NT2/D1 (cell line): ENCODE data around the gene RTRAF.

Experiments
- DNase-seq: peaks from one replicate; pipeline ENCODE4 v3.0.0-alpha.2; 2011; ENCODE audit warnings: low read depth, low spot score
- H3K27me3 ChIP-seq: 2 replicates; pipeline ENCODE4 v1.6.0; 2011; ENCODE audit warnings: mild to moderate bottlenecking; ENCODE audit not compliant: insufficient read length, insufficient read depth
- H3K36me3 ChIP-seq: 2 replicates; pipeline ENCODE4 v1.6.1; 2011; ENCODE audit warnings: mild to moderate bottlenecking, low read length, mixed read lengths; ENCODE audit not compliant: insufficient read depth, insufficient read length
- H3K4me1 ChIP-seq: 2 replicates; pipeline ENCODE4 v1.5.1; 2011; ENCODE audit not compliant: insufficient read depth, insufficient read length
- H3K4me3 ChIP-seq: 2 replicates; pipeline ENCODE4 v1.5.1; 2011; ENCODE audit warnings: low read depth; ENCODE audit not compliant: insufficient read length
- H3K9ac ChIP-seq: 2 replicates; pipeline ENCODE4 v1.6.0; 2011; ENCODE audit warnings: low read depth; ENCODE audit not compliant: insufficient read length
- H3K9me3 ChIP-seq: 2 replicates; pipeline ENCODE4 v1.5.1; 2011; ENCODE audit warnings: mild to moderate bottlenecking, low read length; ENCODE audit not compliant: insufficient read depth
- SUZ12 ChIP-seq: IDR thresholded peaks from 2 replicates; pipeline ENCODE4 v1.6.1; 2011; ENCODE audit not compliant: insufficient read length, insufficient read depth; ENCODE audit errors: extremely low read depth
- YY1 ChIP-seq: IDR thresholded peaks from 2 replicates; pipeline ENCODE4 v1.6.1; 2011; ENCODE audit not compliant: insufficient read length, insufficient read depth
- ZNF274 ChIP-seq: IDR thresholded peaks from 2 replicates; pipeline ENCODE4 v1.6.1; 2011; ENCODE audit warnings: mild to moderate bottlenecking, low read depth, low read length

The RTRAF gene

DNA sequence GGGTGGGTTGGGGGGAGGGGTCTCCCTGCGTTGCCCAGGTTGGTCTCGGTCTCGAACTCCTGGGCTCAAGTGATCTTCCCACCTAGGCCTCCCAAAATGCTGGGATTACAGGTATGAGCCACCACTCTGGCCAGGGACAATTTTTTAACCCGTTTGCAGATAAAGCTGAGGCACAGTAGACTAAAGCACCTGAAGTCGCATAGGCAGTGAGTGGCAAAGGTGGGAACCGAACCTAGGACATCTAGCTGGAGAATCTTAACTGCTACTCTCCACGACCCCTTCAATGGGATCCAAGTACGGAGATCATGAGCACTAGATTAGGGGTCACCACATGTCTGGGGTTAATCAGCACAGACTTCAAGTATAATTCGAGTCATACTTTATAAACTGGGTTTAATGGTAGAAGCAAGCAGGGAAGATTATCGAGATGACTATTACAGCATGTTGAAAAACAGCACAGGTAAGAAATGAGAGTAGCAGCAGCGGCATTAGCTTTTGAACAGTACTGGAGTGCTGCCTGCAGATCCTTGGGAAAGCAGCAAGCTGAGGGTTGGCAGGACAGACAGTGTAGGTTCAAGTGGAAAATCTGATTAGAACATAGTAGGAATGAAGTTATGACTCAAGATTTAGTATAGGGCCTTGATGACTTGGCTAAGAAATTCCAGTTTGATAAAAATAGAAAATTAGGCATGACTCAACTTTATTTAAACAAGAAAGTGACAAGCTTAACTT lies 55.6 kb downstream of the RTRAF start:
- Histone ChIP-seq H3K9ac (no peak overlapping the region), H3K4me3 (no peak overlapping the region), H3K4me1 (no peaks in the 10 kb centered on the region), H3K36me3 (no peaks in the 10 kb centered on the region), H3K9me3 (no peaks in the 10 kb centered on the region), H3K27me3 (no peaks in the 10 kb centered on the region)
- no peak for DNase-seq
- TF ChIP-seq YY1 = no peak
- no peak for TF ChIP-seq ZNF274
- TF ChIP-seq SUZ12 = no peak

GRCh38 chr14:52046376-52046917 lies 57.1 kb downstream of the RTRAF start:
- H3K9me3 ChIP-seq = no peaks in the 10 kb centered on the region
- H3K36me3 ChIP-seq = no peaks in the 10 kb centered on the region
- no peak overlapping the region for H3K9ac ChIP-seq
- no peaks in the 10 kb centered on the region for H3K4me1 ChIP-seq
- no peaks in the 10 kb centered on the region for H3K27me3 ChIP-seq
- no peak overlapping the region for H3K4me3 ChIP-seq
- TF ChIP-seq YY1 (no peak), ZNF274 (no peak), SUZ12 (no peak)
- no peak for DNase-seq

GRCh38 chr14:52048116-52048515 lies 58.8 kb downstream of the RTRAF start:
- no peak for TF ChIP-seq YY1
- no peak for TF ChIP-seq ZNF274
- TF ChIP-seq SUZ12 = no peak
- Histone ChIP-seq H3K4me1 (no peaks in the 10 kb centered on the region), H3K4me3 (no peak overlapping the region), H3K36me3 (no peaks in the 10 kb centered on the region), H3K27me3 (no peaks in the 10 kb centered on the region), H3K9ac (no peak overlapping the region), H3K9me3 (no peaks in the 10 kb centered on the region)
- no peak for DNase-seq

GRCh38 chr14:52048641-52049204 lies 59.4 kb downstream of the RTRAF start:
- Histone ChIP-seq H3K4me1 (no peaks in the 10 kb centered on the region), H3K9me3 (no peaks in the 10 kb centered on the region), H3K9ac (no peak overlapping the region), H3K27me3 (no peaks in the 10 kb centered on the region), H3K36me3 (no peaks in the 10 kb centered on the region), H3K4me3 (no peak overlapping the region)
- no peak for DNase-seq
- no peak for TF ChIP-seq ZNF274
- no peak for TF ChIP-seq SUZ12
- no peak for TF ChIP-seq YY1

DNA sequence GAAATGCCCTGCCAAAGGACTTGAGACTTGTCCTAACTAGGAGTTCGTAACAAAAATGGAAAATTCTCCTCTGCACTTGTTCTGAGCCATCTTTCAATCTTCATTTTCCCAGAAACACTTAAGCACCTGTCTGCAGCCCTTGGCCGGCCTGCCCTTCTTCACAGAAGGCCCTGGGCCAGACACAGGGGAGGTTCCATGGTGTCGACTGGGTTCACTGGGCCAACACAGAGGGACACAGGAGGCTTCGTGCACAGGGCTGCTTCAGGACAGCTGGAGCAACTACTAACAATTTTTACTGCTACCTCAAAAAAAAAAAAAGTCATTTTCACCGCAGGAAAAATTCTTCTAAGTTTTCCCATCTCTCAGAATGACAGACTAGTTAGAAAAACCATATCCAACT lies 59.9 kb downstream of the RTRAF start:
- no peak for TF ChIP-seq ZNF274
- no peak for TF ChIP-seq YY1
- no peak for TF ChIP-seq SUZ12
- no peaks in the 10 kb centered on the region for H3K36me3 ChIP-seq
- no peaks in the 10 kb centered on the region for H3K9me3 ChIP-seq
- no peaks in the 10 kb centered on the region for H3K27me3 ChIP-seq
- DNase-seq = no peak
- H3K4me1 ChIP-seq = no peaks in the 10 kb centered on the region
- H3K4me3 ChIP-seq = no peak overlapping the region
- H3K9ac ChIP-seq = no peak overlapping the region

GRCh38 chr14:52049721-52050588 lies 60.6 kb downstream of the RTRAF start:
- no peaks in the 10 kb centered on the region for H3K9me3 ChIP-seq
- H3K4me1 ChIP-seq = no peaks in the 10 kb centered on the region
- TF ChIP-seq ZNF274 (no peak), YY1 (no peak), SUZ12 (no peak)
- DNase-seq = no peak
- no peaks in the 10 kb centered on the region for H3K27me3 ChIP-seq
- no peak overlapping the region for H3K9ac ChIP-seq
- no peak overlapping the region for H3K4me3 ChIP-seq
- H3K36me3 ChIP-seq = no peaks in the 10 kb centered on the region
